HG02623 (cell line): ENCODE data around the gene GGN.
A peak's percentile ranks its signal among the peaks of the same experiment; 100 is the strongest.
"Not testable (repeated sequence)": the region's sequence is repeated elsewhere in the genome, so short reads cannot be mapped to it uniquely, and the experiment has no call there.

Experiments used
- ATAC-seq: cut with Tn5 transposase; IDR thresholded peaks from one replicate; pipeline ENCODE4 v1.9.1; 2021; ENCODE audit warnings: moderate library complexity; ENCODE audit not compliant: unreplicated experiment

Gene GGN

GRCh38 chr19:38412491-38412890 lies 24.7 kb upstream of the GGN start:
- ATAC-seq: no peak

- ATAC-seq: not testable (repeated sequence)
These were observed 24.1 kb upstream of the GGN start for GRCh38 chr19:38411898-38412297.

- no peak for ATAC-seq
These were observed 23.3 kb upstream of the GGN start for GRCh38 chr19:38411041-38411712.

- not testable (repeated sequence) for ATAC-seq
These were observed 22.6 kb upstream of the GGN start for GRCh38 chr19:38410407-38410806.

- ATAC-seq: no peak
These were observed 21.8 kb upstream of the GGN start for GRCh38 chr19:38409631-38410133.

- no peak for ATAC-seq
These were observed 17.4 kb upstream of the GGN start for GRCh38 chr19:38405276-38405675.

- ATAC-seq: no peak
These were observed 17.0 kb upstream of the GGN start for GRCh38 chr19:38404858-38405257.

- peak; percentile 91 for ATAC-seq
These were observed 15.3 kb upstream of the GGN start, which contains the start of gene FAM98C for GRCh38 chr19:38402967-38403674. FAM98C (plus strand) TSS chr19:38403093; CDS start chr19:38403154, 61 bp downstream.

- ATAC-seq: no peak
These were observed 14.8 kb upstream of the GGN start for GRCh38 chr19:38402623-38402966.

- no peak for ATAC-seq
These were observed 13.3 kb upstream of the GGN start for GRCh38 chr19:38401148-38401547.

GRCh38 chr19:38400361-38400760 lies 12.5 kb upstream of the GGN start:
- no peak for ATAC-seq

GRCh38 chr19:38399537-38399936 lies 11.7 kb upstream of the GGN start:
- no peak for ATAC-seq

- ATAC-seq: no peak
These were observed 11.2 kb upstream of the GGN start for GRCh38 chr19:38399081-38399480.

GRCh38 chr19:38395381-38396114 lies 7.7 kb upstream of the GGN start:
- ATAC-seq: no peak

- no peak for ATAC-seq
These were observed 6.7 kb upstream of the GGN start for GRCh38 chr19:38394488-38394887.

- ATAC-seq: no peak
These were observed 5.0 kb upstream of the GGN start for GRCh38 chr19:38392707-38393308.

GRCh38 chr19:38391911-38392464 lies 4.2 kb upstream of the GGN start:
- ATAC-seq: no peak

GRCh38 chr19:38389957-38390924 lies 2.4 kb upstream of the GGN start:
- no peak for ATAC-seq

GRCh38 chr19:38389101-38389925 lies 1.5 kb upstream of the GGN start:
- ATAC-seq: no peak
